NCI-H1092 treated with DMSO at 0.1 percent for 48 hours (cell line): ENCODE data around the gene GXYLT2.

ENCODE experiments used
- DNase-seq: peaks from one replicate; lab custom pipeline; 2025; lab: John Stamatoyannopoulos, UW

The GXYLT2 gene

GRCh38 chr3:72887705-72888545, at the start of gene GXYLT2:
Gene GXYLT2 (plus strand): TSS chr3:72888046. CDS start chr3:72888234, 188 bp downstream.
- DNase-seq = peak; percentile 79

DNA sequence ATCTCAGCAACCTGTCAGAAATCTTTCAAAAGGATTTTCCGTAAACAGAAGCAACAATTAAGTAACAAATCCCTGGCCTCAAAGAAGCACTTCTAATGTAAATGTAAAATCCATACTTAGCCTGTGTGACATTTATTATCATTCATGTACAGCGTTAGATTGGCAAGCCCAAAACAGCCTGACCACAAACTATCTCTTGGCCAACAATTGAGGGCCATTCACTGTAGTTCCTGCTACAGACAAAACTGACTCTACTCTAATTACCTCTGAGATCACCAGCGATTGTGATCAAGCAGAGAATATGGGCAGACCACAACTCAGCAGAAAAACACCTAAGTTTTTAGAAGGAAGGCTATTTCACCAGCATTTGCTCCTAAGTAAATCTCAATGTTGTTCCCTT, 48.8 kb upstream of the GXYLT2 start:
- DNase-seq = no peak

DNA sequence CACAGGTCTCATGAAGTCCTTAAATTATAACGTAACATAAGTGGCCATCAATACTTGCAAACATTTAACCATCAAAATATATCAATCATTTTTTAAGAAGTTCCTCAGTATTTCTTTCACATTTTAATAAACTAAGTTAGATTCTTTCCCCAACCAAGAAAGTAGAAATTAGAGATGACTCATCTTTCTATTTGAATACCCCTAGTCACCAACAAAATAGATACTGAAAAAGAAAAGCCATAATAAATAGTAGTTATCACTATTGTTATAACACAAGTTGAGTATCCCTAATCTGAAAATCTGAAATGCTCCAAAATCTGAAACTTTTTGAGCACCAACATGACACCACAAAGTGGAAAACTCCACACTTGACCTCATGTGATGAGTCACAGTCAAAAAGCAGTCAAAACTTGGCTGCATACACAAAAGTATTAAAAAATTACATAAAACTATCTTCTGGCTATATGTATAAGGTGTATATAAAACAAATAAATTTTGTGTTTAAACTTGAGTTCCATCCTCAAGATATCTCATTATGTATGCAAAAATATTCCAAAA, 43.3 kb upstream of the GXYLT2 start:
- no peak for DNase-seq

- DNase-seq = no peak
These were observed 41.7 kb upstream of the GXYLT2 start for GRCh38 chr3:72846166-72846565.

DNA sequence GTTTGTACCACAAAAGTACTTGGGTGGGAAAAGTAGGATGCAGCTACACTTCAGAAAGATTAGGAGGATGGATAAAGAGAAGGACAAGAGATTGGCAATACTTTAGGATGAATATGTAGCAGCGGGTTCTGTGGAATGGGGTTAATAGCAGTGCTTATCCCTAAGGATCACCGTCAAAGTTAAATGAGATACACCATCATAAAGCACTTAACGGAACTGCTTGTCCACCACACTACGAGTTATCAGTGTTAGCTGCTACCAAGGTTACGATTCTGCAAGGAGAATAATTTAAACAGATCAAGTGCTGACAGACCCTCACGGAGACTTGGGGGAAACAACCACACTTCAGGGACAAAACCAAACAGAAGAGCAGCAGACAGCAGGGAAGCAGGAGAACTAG, 40.6 kb upstream of the GXYLT2 start:
- DNase-seq = no peak

GRCh38 chr3:72847751-72848702, 39.8 kb upstream of the GXYLT2 start, which contains the start of gene SHQ1:
Gene SHQ1 (minus strand): TSS chr3:72848445. CDS start chr3:72848340, 105 bp downstream.
- peak; percentile 80 for DNase-seq

DNA sequence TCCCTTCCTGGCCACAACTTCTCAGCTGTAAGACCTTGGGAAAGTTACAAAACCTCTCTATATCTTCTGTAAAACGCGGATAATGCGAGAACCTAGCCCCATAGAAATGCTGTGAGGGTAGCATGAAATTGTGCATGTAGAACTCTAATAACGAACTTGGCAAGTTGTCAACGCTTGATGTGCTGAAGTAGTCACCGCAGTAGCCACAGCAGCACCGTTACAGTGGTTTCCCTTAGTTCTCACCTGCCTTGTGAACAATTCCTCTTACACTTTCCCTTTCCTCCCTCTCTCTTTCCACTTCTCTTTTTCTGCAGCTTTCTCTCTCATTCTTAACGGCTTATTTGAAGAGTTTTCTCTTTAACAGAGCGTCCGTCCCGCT, 39.2 kb upstream of the GXYLT2 start:
- no peak for DNase-seq

DNA sequence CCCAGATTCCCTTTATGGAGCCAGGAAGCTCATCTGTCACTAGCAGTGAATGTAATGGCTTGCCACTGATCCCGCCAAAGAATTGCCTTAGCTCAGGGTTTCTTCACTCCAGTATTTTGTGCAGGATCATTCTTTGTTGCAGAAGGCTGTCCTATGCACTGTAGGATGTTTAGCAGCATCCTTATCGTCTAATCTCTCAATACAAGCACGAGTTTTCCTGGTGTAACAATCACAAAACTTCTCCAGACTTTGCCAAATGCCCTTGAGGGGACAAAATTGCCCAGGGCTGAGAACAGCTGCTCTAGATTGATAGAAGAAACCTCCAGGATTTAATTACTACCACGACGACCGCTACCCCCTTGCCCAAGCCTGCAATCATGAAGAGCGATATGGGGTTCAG, 32.8 kb upstream of the GXYLT2 start:
- DNase-seq = no peak

DNA sequence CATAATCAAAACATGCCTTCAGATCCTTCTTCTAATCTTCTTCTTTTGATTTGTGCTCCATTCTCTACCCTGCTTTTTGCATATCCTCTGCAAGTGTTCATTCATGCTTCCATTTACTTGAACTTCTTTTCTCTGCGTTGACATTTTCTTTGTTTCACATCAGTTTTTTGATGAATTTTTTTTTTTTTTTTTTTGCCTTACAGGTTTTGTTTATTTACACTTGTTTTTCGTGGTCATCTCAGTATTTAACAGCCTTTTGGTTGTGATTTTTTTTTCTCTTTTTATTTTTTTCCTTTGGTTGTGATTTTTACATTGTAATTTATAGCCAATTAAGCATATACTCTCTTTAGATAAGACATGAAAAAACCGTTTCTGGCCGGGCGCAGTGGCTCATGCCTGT, 27.8 kb upstream of the GXYLT2 start:
- no peak for DNase-seq

DNA sequence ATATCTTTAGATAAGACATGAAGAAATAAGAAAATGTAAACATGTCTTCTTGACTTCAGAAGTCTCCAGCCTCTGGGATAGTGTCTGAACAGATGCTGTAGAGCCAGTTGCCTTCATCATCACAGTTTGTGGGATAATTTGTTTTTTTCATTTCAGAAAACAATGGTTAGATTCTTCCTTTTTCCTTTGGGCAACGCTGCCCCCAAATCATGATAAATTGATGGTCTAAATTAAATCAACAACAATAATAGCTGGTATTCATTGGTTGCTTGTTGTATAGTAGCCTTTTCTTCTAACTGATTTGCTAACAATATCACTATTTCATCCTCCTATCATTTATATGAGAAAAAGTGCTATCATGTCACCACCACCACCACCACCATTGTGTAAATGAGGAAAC, 27.0 kb upstream of the GXYLT2 start:
- DNase-seq = no peak

GRCh38 chr3:72862314-72863090, 25.3 kb upstream of the GXYLT2 start:
- DNase-seq = no peak

GRCh38 chr3:72872183-72872582, 15.7 kb upstream of the GXYLT2 start:
- no peak for DNase-seq

DNA sequence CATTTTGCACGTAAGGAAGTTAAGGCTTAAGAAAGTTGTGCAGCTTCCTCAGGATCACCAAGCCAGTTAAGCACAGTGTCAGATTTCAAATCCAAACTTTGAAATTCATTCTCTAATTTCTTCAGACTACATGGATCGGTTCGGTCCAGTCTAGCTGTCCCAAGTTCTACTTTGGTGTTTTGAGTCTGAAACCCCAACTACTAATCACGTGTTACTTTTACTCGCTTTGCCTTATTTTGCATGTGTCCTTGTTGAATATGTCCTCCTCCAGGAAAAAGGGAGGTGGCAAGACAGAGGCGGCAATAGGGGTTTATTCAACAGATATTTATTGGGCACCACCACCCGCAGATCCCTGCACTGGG, 522 bp upstream of the GXYLT2 start:
- no peak for DNase-seq

- DNase-seq = peak; percentile 51
These were observed 882 bp downstream of the GXYLT2 start for GRCh38 chr3:72888546-72889309.

- DNase-seq = peak; percentile 32
These were observed 1.7 kb downstream of the GXYLT2 start for GRCh38 chr3:72889310-72890165.

- DNase-seq = peak; percentile 35
These were observed 2.5 kb downstream of the GXYLT2 start for GRCh38 chr3:72890166-72890925.

DNA sequence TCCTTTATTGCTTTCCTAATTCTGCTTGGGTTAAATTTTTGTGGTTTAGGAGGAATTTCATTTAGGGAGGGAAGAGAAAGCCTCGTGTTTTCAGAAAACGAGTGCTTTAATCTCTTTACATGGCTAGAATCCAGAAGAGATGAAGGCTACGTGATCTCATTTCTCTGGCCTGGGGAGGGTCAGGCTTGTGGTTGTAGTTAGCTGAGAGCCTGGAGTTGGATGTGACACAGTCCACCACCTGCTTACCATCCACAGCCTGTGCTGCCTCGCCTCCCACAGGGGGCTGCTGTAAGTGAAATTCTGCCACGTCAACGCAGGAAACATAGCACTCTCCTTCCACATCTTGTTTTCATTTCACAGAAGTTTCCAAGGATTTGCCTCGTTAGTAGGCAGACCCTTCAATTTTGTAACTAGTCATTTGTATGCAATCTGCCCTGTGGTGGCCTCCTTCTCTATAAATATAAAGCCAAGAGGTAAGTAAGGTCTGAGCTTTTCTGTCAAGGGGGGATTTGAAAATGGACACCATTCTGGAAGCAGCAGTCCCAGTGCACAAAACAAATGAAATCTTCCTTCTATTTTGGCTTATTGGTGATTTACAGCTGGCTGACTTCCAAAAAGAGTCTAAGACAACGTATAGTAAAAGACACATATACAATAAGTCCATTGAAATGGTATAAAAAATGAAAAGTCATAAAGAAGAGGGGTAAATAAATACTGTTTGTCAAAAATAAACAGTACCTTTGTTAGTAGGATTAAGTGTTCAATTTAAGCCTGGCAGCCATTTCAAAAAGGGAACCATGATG, 3.4 kb downstream of the GXYLT2 start:
- DNase-seq = peak; percentile 88

DNA sequence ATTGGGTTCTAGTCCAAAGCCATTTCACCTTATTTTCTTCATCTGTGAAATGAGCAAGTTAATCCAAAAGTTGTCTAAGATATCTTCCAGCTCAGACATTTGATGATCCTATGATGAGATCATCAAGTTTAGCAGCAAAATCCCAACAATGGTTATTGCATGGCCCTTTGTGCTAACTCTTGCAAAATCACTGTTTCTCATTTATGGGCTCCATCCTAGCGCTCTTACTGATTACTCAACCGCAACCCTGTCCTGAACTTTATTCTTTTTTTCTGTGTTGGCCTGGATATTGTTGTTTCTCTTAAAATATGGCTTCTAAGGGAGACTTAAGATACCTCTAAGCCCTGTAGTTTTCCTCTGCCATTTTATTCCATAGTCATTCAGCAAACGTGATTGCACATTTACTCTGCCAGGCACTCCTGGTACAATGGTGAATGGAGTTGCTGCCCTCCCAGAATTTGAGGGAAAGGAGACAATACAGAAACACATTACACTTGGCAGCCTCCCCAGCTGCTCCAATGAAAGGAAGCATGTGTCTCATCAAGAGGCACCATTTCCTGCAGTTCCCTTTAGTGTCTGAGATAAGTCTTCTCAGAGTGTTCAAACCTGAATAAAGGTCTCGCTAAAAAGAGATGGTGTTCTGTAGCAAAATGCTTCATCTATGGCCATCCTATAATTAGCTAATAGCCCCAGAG, 4.4 kb downstream of the GXYLT2 start:
- DNase-seq = peak; percentile 87
